ENCODE measurements around the gene SPRED3. TPM values are rescaled to one million over a fixed set of nuclear protein-coding genes. Genes with fewer than 3 reads are reported as not detected.

The SPRED3 gene
- total and polyA plus RNA-seq, 2 of the 8 experiments (the other 6 are each of a cell fraction or from before 2014, with no cell fraction given), result 8.1 to 10.3 TPM

DNA sequence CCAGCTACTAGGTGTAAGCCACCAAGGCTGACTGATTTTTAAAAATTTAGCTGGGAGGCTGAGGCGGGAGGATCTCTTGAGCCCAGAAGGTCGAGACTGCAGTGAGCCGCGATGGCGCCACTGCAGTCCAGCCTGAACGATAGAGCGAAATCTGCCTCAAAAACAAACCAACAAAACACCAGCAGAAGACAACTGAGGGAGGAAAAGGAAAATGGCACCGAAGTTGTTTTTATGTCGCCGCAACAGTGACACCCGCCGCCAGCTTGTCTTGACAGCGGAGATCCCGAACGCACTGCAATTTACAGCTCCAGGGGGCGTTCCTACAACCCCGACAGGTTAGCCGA, 14.1 kb downstream of the SPRED3 start (continued):
- no peak for TF ChIP-seq CHD7 (IDR thresholded peaks at IDR 0.05; ENCODE audit: insufficient replicate concordance, low read length)
- TF ChIP-seq KDM1A (IDR thresholded peaks at IDR 0.05; ENCODE audit: borderline replicate concordance, low read length), result no peak
- peak; percentile 3; the same call in 1 of the 2 replicates for TF ChIP-seq RBBP5 (IDR thresholded peaks at IDR 0.05; ENCODE audit: borderline replicate concordance, low read depth, low read length)
- no peak for TF ChIP-seq SUZ12 (IDR thresholded peaks at IDR 0.05; ENCODE audit: low read length)
- no peak for TF ChIP-seq BACH1 (IDR thresholded peaks at IDR 0.05; ENCODE audit: low read length)
- no peak for TF ChIP-seq MAFK (IDR thresholded peaks at IDR 0.05; ENCODE audit: low read depth, low read length)
- TF ChIP-seq KDM5A (IDR thresholded peaks at IDR 0.05; ENCODE audit: low read length), result no peak
- TF ChIP-seq USF2 (IDR thresholded peaks at IDR 0.05; ENCODE audit: low read length), result no peak
- TF ChIP-seq POU5F1 (IDR thresholded peaks at IDR 0.05; ENCODE audit: low read depth, low read length), result no peak
- no peak for TF ChIP-seq BCL11A (IDR thresholded peaks at IDR 0.05; ENCODE audit: low read depth in 2 of 2, low read length in 2 of 2)
- TF ChIP-seq FOSL1 (IDR thresholded peaks at IDR 0.05; ENCODE audit: insufficient read depth, low read depth, low read length), result no peak
